ENCODE results near the gene KLF15.

The KLF15 gene

DNA sequence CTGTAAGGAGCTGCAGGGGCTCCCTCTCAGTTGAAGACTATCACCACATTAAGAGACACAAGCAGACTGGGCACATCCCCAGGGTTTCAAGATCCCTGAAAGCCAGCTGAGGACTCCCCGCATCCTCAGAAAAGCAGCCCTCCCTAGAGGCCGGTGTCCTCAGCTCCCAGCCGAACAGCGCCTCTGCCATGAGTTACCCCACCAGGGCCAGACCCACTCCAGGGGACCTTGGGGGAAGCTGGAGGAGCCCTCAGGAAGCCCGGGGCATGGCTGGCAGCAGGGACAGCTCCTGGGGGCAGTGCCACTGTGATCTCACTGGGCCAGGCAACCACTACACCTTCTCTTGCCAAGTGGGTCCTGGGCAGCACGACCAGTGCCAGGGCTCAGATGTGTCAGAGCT is 8.1 kb downstream of the KLF15 start:
- Histone ChIP-seq H3K9me3 (no peaks in the 10 kb centered on the region), H3K27ac (no peak overlapping the region), H3K4me3 (no peak overlapping the region), H3K4me2 (no peak overlapping the region), H3K9ac (no peak overlapping the region), H3K36me3 (no peaks in the 10 kb centered on the region), H3K4me1 (peaks cover 6% of the 10 kb centered on the region; the same call in 1 of the 2 replicates), H4K20me1 (peaks cover 6% of the 10 kb centered on the region; the same call in 1 of the 2 replicates), H3K27me3 (peaks cover 3% of the 10 kb centered on the region)
- TF ChIP-seq Cebpa-rat (IDR thresholded peaks at IDR 0.05) = no peak

- Histone ChIP-seq H3K9ac (no peak overlapping the region), H3K4me3 (no peak overlapping the region), H3K4me2 (no peak overlapping the region), H3K27me3 (no peaks in the 10 kb centered on the region), H3K9me3 (no peaks in the 10 kb centered on the region), H3K4me1 (peaks cover 6% of the 10 kb centered on the region; the same call in 1 of the 2 replicates), H3K36me3 (no peaks in the 10 kb centered on the region), H3K27ac (no peak overlapping the region), H4K20me1 (no peaks in the 10 kb centered on the region)
- no peak for TF ChIP-seq Cebpa-rat (IDR thresholded peaks at IDR 0.05)
Observed at GRCh38 chr3:126348308-126348920, 8.8 kb downstream of the KLF15 start.

DNA sequence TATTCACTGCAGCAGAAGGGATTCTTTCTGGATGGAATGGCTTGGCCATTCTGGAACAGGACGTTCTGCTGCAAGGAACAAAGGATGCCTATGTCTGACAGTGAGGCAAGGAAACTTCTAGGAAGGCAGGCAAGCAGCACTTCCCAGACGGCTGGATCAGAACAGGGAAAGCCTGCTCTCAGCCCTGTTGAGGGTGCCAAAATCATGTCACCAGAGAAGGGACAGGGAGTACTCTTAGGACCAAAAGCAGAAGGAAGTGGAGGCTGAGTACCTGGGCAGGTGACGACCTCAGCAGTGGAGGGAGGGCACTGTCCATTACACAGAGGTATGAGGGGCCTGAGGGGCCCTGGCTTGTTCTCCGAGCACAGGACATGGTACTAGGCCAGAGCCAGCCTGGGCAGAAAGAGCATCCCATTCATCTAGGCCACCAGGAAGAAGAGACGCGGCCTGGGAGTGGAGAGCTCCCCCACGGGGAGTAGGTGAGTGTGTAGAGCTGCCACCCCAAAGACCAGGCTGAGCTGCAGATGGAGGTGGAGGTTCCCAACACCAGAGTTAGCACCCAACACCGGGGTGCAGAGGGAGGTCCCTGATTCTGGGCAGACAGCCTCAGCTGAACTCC is 9.6 kb downstream of the KLF15 start:
- no peak for TF ChIP-seq Cebpa-rat (IDR thresholded peaks at IDR 0.05)
- no peak overlapping the region for H3K4me3 ChIP-seq
- no peaks in the 10 kb centered on the region for H3K36me3 ChIP-seq
- H3K4me2 ChIP-seq = no peak overlapping the region
- H4K20me1 ChIP-seq = no peaks in the 10 kb centered on the region
- H3K27me3 ChIP-seq = no peaks in the 10 kb centered on the region
- H3K27ac ChIP-seq = no peak overlapping the region
- H3K9ac ChIP-seq = no peak overlapping the region
- peaks cover 6% of the 10 kb centered on the region; the same call in 1 of the 2 replicates for H3K4me1 ChIP-seq
- H3K9me3 ChIP-seq = no peaks in the 10 kb centered on the region

- no peak overlapping the region for H3K9ac ChIP-seq
Observed at GRCh38 chr3:126346466-126346865, 10.7 kb downstream of the KLF15 start.

DNA sequence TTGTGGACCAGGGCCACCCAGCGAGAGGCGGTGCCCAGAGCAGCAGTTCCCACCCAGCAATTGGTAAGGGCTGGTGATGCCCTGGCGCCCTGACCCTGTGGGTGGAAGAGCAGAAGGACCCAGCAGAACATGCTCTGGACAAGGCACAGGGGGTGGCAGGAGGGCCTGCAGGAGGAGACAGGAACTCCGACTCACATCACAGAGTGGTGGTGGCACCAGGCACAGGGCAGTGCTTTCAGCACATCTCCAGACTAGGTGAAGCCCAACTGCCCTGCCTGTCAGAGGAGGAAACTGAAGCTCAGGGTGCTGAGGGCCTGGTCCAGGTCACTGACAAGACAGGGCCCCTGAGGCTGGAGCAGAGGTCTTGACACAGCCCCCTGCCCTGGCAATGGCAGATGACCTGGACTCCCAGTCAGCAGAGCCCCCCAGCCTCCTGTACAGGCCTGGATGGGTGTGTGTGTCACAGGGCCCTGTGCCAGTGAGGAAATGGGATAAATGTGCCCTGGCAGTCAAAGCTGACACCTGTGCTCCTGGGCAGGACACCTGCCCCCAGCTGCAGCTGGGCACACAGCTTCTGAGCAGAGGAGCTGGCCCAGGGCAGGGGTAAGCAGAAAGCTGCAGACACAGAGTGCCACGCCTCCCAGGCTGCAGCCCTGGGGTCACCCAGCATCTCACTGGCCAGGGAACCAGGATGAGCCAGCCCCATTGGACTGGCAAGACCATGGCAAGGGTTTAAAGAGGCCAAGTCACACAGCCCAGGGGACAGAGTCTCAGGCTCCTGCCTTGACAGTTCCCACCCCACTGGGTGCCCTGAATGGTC is 11.4 kb downstream of the KLF15 start:
- Histone ChIP-seq H3K27ac (no peak overlapping the region), H4K20me1 (no peaks in the 10 kb centered on the region), H3K4me1 (peaks cover 2% of the 10 kb centered on the region; the same call in 1 of the 2 replicates), H3K4me3 (no peak overlapping the region), H3K9ac (no peak overlapping the region), H3K4me2 (no peak overlapping the region), H3K27me3 (no peaks in the 10 kb centered on the region), H3K36me3 (no peaks in the 10 kb centered on the region), H3K9me3 (no peaks in the 10 kb centered on the region)
- TF ChIP-seq Cebpa-rat (IDR thresholded peaks at IDR 0.05) = no peak

More at GRCh38 chr3:126346466-126346865, 10.7 kb downstream of the KLF15 start:
- no peak overlapping the region for H3K4me2 ChIP-seq
- H3K4me1 ChIP-seq = peaks cover 6% of the 10 kb centered on the region; the same call in 1 of the 2 replicates
- TF ChIP-seq Cebpa-rat (IDR thresholded peaks at IDR 0.05) = no peak
- no peak overlapping the region for H3K27ac ChIP-seq
- no peaks in the 10 kb centered on the region for H3K9me3 ChIP-seq
- no peak overlapping the region for H3K4me3 ChIP-seq
- no peaks in the 10 kb centered on the region for H3K27me3 ChIP-seq
- H3K36me3 ChIP-seq = no peaks in the 10 kb centered on the region
- H4K20me1 ChIP-seq = no peaks in the 10 kb centered on the region

GRCh38 chr3:126345231-126345630 is 12.0 kb downstream of the KLF15 start:
- Histone ChIP-seq H3K4me2 (no peak overlapping the region), H3K4me1 (no peaks in the 10 kb centered on the region), H3K4me3 (no peak overlapping the region), H3K27me3 (no peaks in the 10 kb centered on the region), H3K36me3 (no peaks in the 10 kb centered on the region), H3K27ac (no peak overlapping the region), H3K9ac (no peak overlapping the region), H3K9me3 (no peaks in the 10 kb centered on the region), H4K20me1 (no peaks in the 10 kb centered on the region)
- no peak for TF ChIP-seq Cebpa-rat (IDR thresholded peaks at IDR 0.05)

- TF ChIP-seq Cebpa-rat (IDR thresholded peaks at IDR 0.05) = no peak
- no peaks in the 10 kb centered on the region for H4K20me1 ChIP-seq
- no peaks in the 10 kb centered on the region for H3K4me1 ChIP-seq
- no peaks in the 10 kb centered on the region for H3K9me3 ChIP-seq
- H3K9ac ChIP-seq = no peak overlapping the region
- no peaks in the 10 kb centered on the region for H3K27me3 ChIP-seq
- no peak overlapping the region for H3K27ac ChIP-seq
- no peak overlapping the region for H3K4me2 ChIP-seq
- no peaks in the 10 kb centered on the region for H3K36me3 ChIP-seq
- H3K4me3 ChIP-seq = no peak overlapping the region
Observed at GRCh38 chr3:126344380-126345041, 12.7 kb downstream of the KLF15 start.

- Histone ChIP-seq H3K9me3 (no peaks in the 10 kb centered on the region), H4K20me1 (no peaks in the 10 kb centered on the region), H3K9ac (no peak overlapping the region), H3K4me3 (no peak overlapping the region), H3K27me3 (no peaks in the 10 kb centered on the region), H3K4me2 (no peak overlapping the region), H3K4me1 (no peaks in the 10 kb centered on the region), H3K27ac (no peak overlapping the region), H3K36me3 (no peaks in the 10 kb centered on the region)
- TF ChIP-seq Cebpa-rat (IDR thresholded peaks at IDR 0.05) = no peak
Observed at GRCh38 chr3:126343649-126344035, 13.6 kb downstream of the KLF15 start.

GRCh38 chr3:126342991-126343648 is 14.1 kb downstream of the KLF15 start:
- TF ChIP-seq Cebpa-rat (IDR thresholded peaks at IDR 0.05) = no peak
- Histone ChIP-seq H3K27me3 (no peaks in the 10 kb centered on the region), H4K20me1 (no peaks in the 10 kb centered on the region), H3K9ac (no peak overlapping the region), H3K36me3 (no peaks in the 10 kb centered on the region), H3K4me3 (no peak overlapping the region), H3K9me3 (no peaks in the 10 kb centered on the region), H3K4me2 (no peak overlapping the region), H3K4me1 (no peaks in the 10 kb centered on the region), H3K27ac (no peak overlapping the region)
